GM12891 (cell line): ENCODE results near the gene CNGB1.

Experiments used
- POLR2A ChIP-seq: IDR thresholded peaks from 2 replicates; pipeline ENCODE4 v1.6.1; 2011; ENCODE audit warnings: low read depth, low read length, control low read depth
- TAF1 ChIP-seq: IDR thresholded peaks from 2 replicates; pipeline ENCODE4 v1.6.1; 2011; ENCODE audit warnings: low read depth, low read length, control low read depth

GRCh38 chr16:57914244-57915173 lies 56.4 kb downstream of the CNGB1 start:
- no peak for TF ChIP-seq POLR2A
- TF ChIP-seq TAF1, result no peak
